Bronchial epithelial cell (primary cell): ENCODE measurements around the gene KCMF1. TPM values are rescaled to one million over a fixed set of nuclear protein-coding genes. Genes with fewer than 3 reads are reported as not detected.

Experiments used
- DNase-seq: peaks from one replicate; pipeline ENCODE4 v3.0.0-alpha.2; 2010; ENCODE audit warnings: low read depth
- FAIRE-seq: peaks from 2 replicates; lab custom pipeline; 2011; peaks lifted over from hg19 to GRCh38; lab: Jason Lieb, UNC
- H3K27me3 ChIP-seq: 2 replicates; pipeline ENCODE4 v1.5.1; 2011; ENCODE audit warnings: low read length; ENCODE audit not compliant: control insufficient read depth, insufficient read depth
- H3K36me3 ChIP-seq: 2 replicates; pipeline ENCODE4 v1.5.1; 2011; ENCODE audit warnings: low read length; ENCODE audit not compliant: control insufficient read depth, insufficient read depth
- H3K4me3 ChIP-seq: 2 replicates; pipeline ENCODE4 v1.5.1; 2011; ENCODE audit warnings: mild to moderate bottlenecking, low read depth, low read length, control low read depth
- total RNA-seq: library from RNA; depleted of rRNA; stranded (reverse); fragments of >200 nt; gene quantifications from 2 replicates; pipeline ENCODE4 v1.2.1, GENCODE V29; 2014
- TF ChIP-seq, protein P1 (sequence below): IDR thresholded peaks from 2 replicates; pipeline ENCODE4 v1.5.1; 2011; ENCODE audit warnings: mild to moderate bottlenecking, moderate library complexity, low read length, control low read depth, inconsistent platforms; ENCODE audit not compliant: insufficient read depth, severe bottlenecking

Gene KCMF1
- total RNA-seq, 1 donor from 2014 or later: 174 TPM

GRCh38 chr2:85022232-85022631 lies 51.3 kb downstream of the KCMF1 start:
- DNase-seq (no peak), FAIRE-seq (no peak)
- H3K36me3 ChIP-seq: peaks cover 1% of the 10 kb centered on the region
- no peaks in the 10 kb centered on the region for H3K27me3 ChIP-seq
- no peak overlapping the region for H3K4me3 ChIP-seq
- TF ChIP-seq, protein P1, sequence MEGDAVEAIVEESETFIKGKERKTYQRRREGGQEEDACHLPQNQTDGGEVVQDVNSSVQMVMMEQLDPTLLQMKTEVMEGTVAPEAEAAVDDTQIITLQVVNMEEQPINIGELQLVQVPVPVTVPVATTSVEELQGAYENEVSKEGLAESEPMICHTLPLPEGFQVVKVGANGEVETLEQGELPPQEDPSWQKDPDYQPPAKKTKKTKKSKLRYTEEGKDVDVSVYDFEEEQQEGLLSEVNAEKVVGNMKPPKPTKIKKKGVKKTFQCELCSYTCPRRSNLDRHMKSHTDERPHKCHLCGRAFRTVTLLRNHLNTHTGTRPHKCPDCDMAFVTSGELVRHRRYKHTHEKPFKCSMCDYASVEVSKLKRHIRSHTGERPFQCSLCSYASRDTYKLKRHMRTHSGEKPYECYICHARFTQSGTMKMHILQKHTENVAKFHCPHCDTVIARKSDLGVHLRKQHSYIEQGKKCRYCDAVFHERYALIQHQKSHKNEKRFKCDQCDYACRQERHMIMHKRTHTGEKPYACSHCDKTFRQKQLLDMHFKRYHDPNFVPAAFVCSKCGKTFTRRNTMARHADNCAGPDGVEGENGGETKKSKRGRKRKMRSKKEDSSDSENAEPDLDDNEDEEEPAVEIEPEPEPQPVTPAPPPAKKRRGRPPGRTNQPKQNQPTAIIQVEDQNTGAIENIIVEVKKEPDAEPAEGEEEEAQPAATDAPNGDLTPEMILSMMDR: no peak

DNA sequence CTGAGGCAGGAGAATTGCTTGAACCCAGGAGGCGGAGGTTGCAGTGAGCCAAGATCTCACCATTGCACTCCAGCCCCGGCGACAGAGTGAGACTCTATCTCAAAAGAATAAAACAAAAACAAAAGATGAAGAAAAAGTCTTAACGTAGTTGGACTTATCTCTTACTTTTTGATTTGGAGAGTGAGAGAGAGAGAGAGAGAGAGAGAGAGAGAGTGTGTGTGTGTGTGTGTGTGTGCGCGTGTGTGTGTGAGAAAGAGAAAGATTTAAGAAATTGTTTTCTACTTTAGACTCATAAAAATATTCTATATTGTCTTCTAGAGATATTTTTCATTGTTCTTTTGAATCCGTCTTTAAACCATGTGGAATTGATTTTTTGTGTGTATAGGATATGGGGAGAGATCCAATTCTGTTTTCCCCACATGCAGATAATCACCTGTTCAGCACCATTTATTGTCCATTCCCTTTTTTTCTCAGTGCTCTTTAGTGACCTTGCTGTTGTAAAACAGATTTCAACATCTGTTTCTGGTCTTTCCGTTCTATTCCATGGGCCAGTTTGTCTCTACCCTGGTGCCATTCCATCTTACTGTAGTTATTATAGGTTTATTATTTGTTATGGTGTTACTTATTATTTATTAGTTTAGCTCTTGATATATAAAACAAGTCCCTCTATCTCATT lies 53.5 kb downstream of the KCMF1 start:
- Histone ChIP-seq H3K36me3 (peaks cover 6% of the 10 kb centered on the region), H3K27me3 (no peaks in the 10 kb centered on the region), H3K4me3 (no peak overlapping the region)
- no peak for DNase-seq
- TF ChIP-seq, protein P1: no peak
- FAIRE-seq: no peak

DNA sequence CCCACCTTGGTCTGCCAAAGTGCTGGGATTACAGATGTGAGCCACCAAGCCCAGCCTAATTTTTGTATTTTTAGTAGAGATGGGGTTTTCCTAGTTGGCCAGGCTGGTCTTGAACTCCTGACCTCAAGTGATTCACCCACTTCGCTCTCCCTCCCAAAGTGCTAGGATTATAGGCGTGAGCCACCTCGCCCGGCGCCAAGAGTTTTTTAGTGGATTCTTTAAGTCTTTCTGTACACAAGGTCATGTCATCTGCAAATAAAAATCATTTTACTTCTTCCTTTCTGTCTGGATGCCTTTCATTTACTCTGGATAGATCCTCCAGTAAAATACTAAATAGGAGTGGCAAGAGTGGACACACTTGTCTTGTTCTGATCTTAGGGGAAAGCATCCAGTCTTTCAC lies 61.7 kb downstream of the KCMF1 start:
- H3K36me3 ChIP-seq: peaks cover 9% of the 10 kb centered on the region
- no peak for FAIRE-seq

GRCh38 chr2:85033388-85033787 lies 62.4 kb downstream of the KCMF1 start:
- FAIRE-seq: no peak
- TF ChIP-seq, protein P1: no peak

More for the DNA sequence above, 61.7 kb downstream of the KCMF1 start:
- Histone ChIP-seq H3K27me3 (no peaks in the 10 kb centered on the region), H3K4me3 (no peak overlapping the region)
- TF ChIP-seq, protein P1: no peak
- no peak for DNase-seq

DNA sequence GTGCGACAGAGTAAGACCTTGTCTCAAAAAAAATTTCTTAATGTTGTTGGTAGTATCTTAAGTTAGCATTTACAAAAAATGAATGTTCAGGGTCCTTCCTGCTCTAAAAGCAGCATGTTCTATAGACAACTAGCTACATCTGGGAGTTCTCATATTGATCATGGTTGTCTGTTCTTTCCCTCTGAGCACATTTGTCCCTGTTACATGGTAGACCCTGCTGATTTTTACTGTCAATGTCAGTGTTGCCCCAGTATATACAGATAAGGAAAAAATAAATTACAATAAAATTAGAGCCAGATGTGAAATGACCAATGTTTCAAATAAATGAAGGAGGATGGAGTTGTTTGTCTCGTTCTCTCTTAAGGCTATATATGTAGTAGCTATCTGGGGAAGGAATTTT lies 63.2 kb downstream of the KCMF1 start:
- Histone ChIP-seq H3K4me3 (no peak overlapping the region), H3K27me3 (no peaks in the 10 kb centered on the region), H3K36me3 (peaks cover 8% of the 10 kb centered on the region)
- no peak for DNase-seq
- TF ChIP-seq, protein P1: no peak
- no peak for FAIRE-seq

More at GRCh38 chr2:85033388-85033787, 62.4 kb downstream of the KCMF1 start:
- H3K36me3 ChIP-seq: peaks cover 10% of the 10 kb centered on the region
- DNase-seq: no peak
- H3K4me3 ChIP-seq: no peak overlapping the region
- no peaks in the 10 kb centered on the region for H3K27me3 ChIP-seq

DNA sequence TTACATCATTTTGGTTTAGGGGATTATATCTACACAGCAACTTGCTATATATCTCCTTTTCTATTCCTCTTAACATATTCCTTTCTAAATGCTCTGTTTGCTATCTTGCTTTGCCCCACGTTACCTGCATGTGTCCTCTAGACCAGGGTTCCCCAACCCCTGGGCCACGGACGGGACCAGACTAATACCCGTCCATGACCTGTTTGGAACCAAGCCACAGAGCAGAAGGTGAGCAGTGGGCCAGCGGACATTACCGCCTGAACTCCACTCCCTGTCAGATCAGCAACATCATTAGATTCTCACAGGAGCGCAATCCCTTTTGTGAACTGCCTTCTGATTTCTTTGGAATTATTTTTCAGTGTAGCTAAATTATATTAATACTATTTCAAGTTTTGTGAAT lies 66.7 kb downstream of the KCMF1 start:
- DNase-seq: no peak
- no peak for FAIRE-seq
- peaks cover 7% of the 10 kb centered on the region for H3K36me3 ChIP-seq
- no peak overlapping the region for H3K4me3 ChIP-seq
- no peaks in the 10 kb centered on the region for H3K27me3 ChIP-seq
- TF ChIP-seq, protein P1: no peak
